Activated naive CD4-positive, alpha-beta T cell treated with anti-CD3 and anti-CD28 coated beads, Interleukin-2, amount 50 U/mL, for 24 hours (primary cell): Measurements from ENCODE around the gene CDH26.

Experiments
- H3K27ac Mint-ChIP-seq: one replicate; pipeline ENCODE4 v1.8.0; 2021; ENCODE audit warnings: mild to moderate bottlenecking, mixed read lengths
- H3K27me3 Mint-ChIP-seq: one replicate; pipeline ENCODE4 v1.8.0; 2021; ENCODE audit warnings: mixed read lengths
- H3K36me3 Mint-ChIP-seq: one replicate; pipeline ENCODE4 v1.8.0; 2021; ENCODE audit warnings: mixed read lengths
- H3K4me1 Mint-ChIP-seq: one replicate; pipeline ENCODE4 v1.8.0; 2021; ENCODE audit warnings: mixed read lengths
- H3K4me3 Mint-ChIP-seq: one replicate; pipeline ENCODE4 v1.8.0; 2021; ENCODE audit warnings: mild to moderate bottlenecking, mixed read lengths
- H3K9me3 Mint-ChIP-seq: one replicate; pipeline ENCODE4 v1.8.0; 2021; ENCODE audit warnings: mixed read lengths

The CDH26 gene

GRCh38 chr20:59992526-59993084 lies 34.4 kb downstream of the CDH26 start:
- Mint-ChIP-seq H3K4me1 (no peaks in the 10 kb centered on the region), H3K36me3 (peaks cover 6% of the 10 kb centered on the region), H3K27me3 (no peaks in the 10 kb centered on the region), H3K27ac (no peak overlapping the region), H3K4me3 (no peak overlapping the region), H3K9me3 (no peaks in the 10 kb centered on the region)

- Mint-ChIP-seq H3K36me3 (peaks cover 6% of the 10 kb centered on the region), H3K27me3 (no peaks in the 10 kb centered on the region)
These were observed 35.7 kb downstream of the CDH26 start for GRCh38 chr20:59993736-59994430.

GRCh38 chr20:59994697-59995122 lies 36.5 kb downstream of the CDH26 start:
- no peaks in the 10 kb centered on the region for H3K4me1 Mint-ChIP-seq
- no peak overlapping the region for H3K27ac Mint-ChIP-seq

More at GRCh38 chr20:59993736-59994430, 35.7 kb downstream of the CDH26 start:
- Mint-ChIP-seq H3K4me1 (no peaks in the 10 kb centered on the region), H3K27ac (no peak overlapping the region), H3K9me3 (no peaks in the 10 kb centered on the region), H3K4me3 (no peak overlapping the region)

GRCh38 chr20:59996108-59996507 lies 37.9 kb downstream of the CDH26 start:
- Mint-ChIP-seq H3K4me3 (no peak overlapping the region), H3K4me1 (no peaks in the 10 kb centered on the region), H3K27me3 (no peaks in the 10 kb centered on the region), H3K9me3 (no peaks in the 10 kb centered on the region), H3K27ac (no peak overlapping the region), H3K36me3 (peaks cover 3% of the 10 kb centered on the region)

More at GRCh38 chr20:59994697-59995122, 36.5 kb downstream of the CDH26 start:
- Mint-ChIP-seq H3K36me3 (peaks cover 6% of the 10 kb centered on the region), H3K27me3 (no peaks in the 10 kb centered on the region), H3K4me3 (no peak overlapping the region), H3K9me3 (no peaks in the 10 kb centered on the region)

- Mint-ChIP-seq H3K4me1 (no peaks in the 10 kb centered on the region), H3K27me3 (no peaks in the 10 kb centered on the region), H3K9me3 (no peaks in the 10 kb centered on the region), H3K36me3 (peaks cover 3% of the 10 kb centered on the region), H3K4me3 (no peak overlapping the region), H3K27ac (no peak overlapping the region)
These were observed 39.7 kb downstream of the CDH26 start for GRCh38 chr20:59997896-59998295.

- no peak overlapping the region for H3K4me3 Mint-ChIP-seq
- no peak overlapping the region for H3K27ac Mint-ChIP-seq
- H3K4me1 Mint-ChIP-seq: no peaks in the 10 kb centered on the region
- H3K36me3 Mint-ChIP-seq: no peaks in the 10 kb centered on the region
- H3K27me3 Mint-ChIP-seq: no peaks in the 10 kb centered on the region
- no peaks in the 10 kb centered on the region for H3K9me3 Mint-ChIP-seq
These were observed 41.3 kb downstream of the CDH26 start for GRCh38 chr20:59999502-59999901.

- H3K27me3 Mint-ChIP-seq: no peaks in the 10 kb centered on the region
- H3K4me1 Mint-ChIP-seq: no peaks in the 10 kb centered on the region
- no peak overlapping the region for H3K4me3 Mint-ChIP-seq
- no peak overlapping the region for H3K27ac Mint-ChIP-seq
- no peaks in the 10 kb centered on the region for H3K9me3 Mint-ChIP-seq
- H3K36me3 Mint-ChIP-seq: no peaks in the 10 kb centered on the region
These were observed 42.2 kb downstream of the CDH26 start for GRCh38 chr20:60000271-60001042.

- Mint-ChIP-seq H3K27ac (no peak overlapping the region), H3K36me3 (no peaks in the 10 kb centered on the region), H3K9me3 (no peaks in the 10 kb centered on the region), H3K4me1 (no peaks in the 10 kb centered on the region), H3K27me3 (no peaks in the 10 kb centered on the region), H3K4me3 (no peak overlapping the region)
These were observed 42.9 kb downstream of the CDH26 start for GRCh38 chr20:60001108-60001507.

- H3K9me3 Mint-ChIP-seq: no peaks in the 10 kb centered on the region
- H3K4me3 Mint-ChIP-seq: no peak overlapping the region
- no peaks in the 10 kb centered on the region for H3K36me3 Mint-ChIP-seq
- no peak overlapping the region for H3K27ac Mint-ChIP-seq
- no peaks in the 10 kb centered on the region for H3K4me1 Mint-ChIP-seq
- no peaks in the 10 kb centered on the region for H3K27me3 Mint-ChIP-seq
These were observed 45.6 kb downstream of the CDH26 start for GRCh38 chr20:60003776-60004175.

- H3K4me3 Mint-ChIP-seq: no peak overlapping the region
- H3K36me3 Mint-ChIP-seq: no peaks in the 10 kb centered on the region
- no peak overlapping the region for H3K27ac Mint-ChIP-seq
- H3K9me3 Mint-ChIP-seq: no peaks in the 10 kb centered on the region
- H3K27me3 Mint-ChIP-seq: no peaks in the 10 kb centered on the region
- peaks cover 11% of the 10 kb centered on the region for H3K4me1 Mint-ChIP-seq
These were observed 48.0 kb downstream of the CDH26 start for GRCh38 chr20:60006261-60006660.

- Mint-ChIP-seq H3K27ac (no peak overlapping the region), H3K9me3 (no peaks in the 10 kb centered on the region), H3K4me3 (no peak overlapping the region), H3K27me3 (no peaks in the 10 kb centered on the region), H3K36me3 (no peaks in the 10 kb centered on the region), H3K4me1 (peaks cover 23% of the 10 kb centered on the region)
These were observed 49.2 kb downstream of the CDH26 start for GRCh38 chr20:60007464-60007863.

GRCh38 chr20:60008130-60008808 lies 50.0 kb downstream of the CDH26 start:
- Mint-ChIP-seq H3K9me3 (no peaks in the 10 kb centered on the region), H3K36me3 (no peaks in the 10 kb centered on the region), H3K4me1 (peaks cover 23% of the 10 kb centered on the region), H3K27me3 (no peaks in the 10 kb centered on the region), H3K27ac (no peak overlapping the region), H3K4me3 (no peak overlapping the region)

GRCh38 chr20:60009318-60009717 lies 51.1 kb downstream of the CDH26 start:
- H3K4me1 Mint-ChIP-seq: peaks cover 23% of the 10 kb centered on the region
- H3K27ac Mint-ChIP-seq: no peak overlapping the region
- H3K36me3 Mint-ChIP-seq: no peaks in the 10 kb centered on the region
- no peaks in the 10 kb centered on the region for H3K27me3 Mint-ChIP-seq
- H3K9me3 Mint-ChIP-seq: no peaks in the 10 kb centered on the region
- no peak overlapping the region for H3K4me3 Mint-ChIP-seq

- H3K9me3 Mint-ChIP-seq: no peaks in the 10 kb centered on the region
- H3K4me1 Mint-ChIP-seq: peaks cover 23% of the 10 kb centered on the region
- H3K4me3 Mint-ChIP-seq: no peak overlapping the region
These were observed 51.8 kb downstream of the CDH26 start for GRCh38 chr20:60009826-60010616.

More at GRCh38 chr20:60009826-60010616, 51.8 kb downstream of the CDH26 start:
- no peaks in the 10 kb centered on the region for H3K36me3 Mint-ChIP-seq
- H3K27ac Mint-ChIP-seq: no peak overlapping the region
- H3K27me3 Mint-ChIP-seq: no peaks in the 10 kb centered on the region
